ENCODE measurements around the gene OTOP2.

The OTOP2 gene

DNA sequence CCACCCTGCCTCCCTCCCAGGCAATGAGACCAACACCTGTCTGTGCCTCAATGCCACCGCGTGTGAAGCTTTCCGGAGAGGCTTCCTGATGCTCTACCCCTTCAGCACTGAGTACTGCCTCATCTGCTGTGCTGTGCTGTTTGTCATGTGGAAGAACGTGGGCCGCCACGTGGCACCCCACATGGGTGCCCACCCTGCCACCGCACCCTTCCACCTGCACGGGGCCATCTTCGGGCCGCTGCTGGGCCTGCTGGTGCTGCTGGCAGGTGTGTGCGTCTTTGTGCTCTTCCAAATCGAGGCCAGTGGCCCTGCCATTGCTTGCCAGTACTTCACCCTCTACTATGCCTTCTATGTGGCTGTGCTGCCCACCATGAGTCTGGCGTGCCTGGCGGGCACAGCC is 22.6 kb downstream of the OTOP2 start:
- TF ChIP-seq, protein P1, sequence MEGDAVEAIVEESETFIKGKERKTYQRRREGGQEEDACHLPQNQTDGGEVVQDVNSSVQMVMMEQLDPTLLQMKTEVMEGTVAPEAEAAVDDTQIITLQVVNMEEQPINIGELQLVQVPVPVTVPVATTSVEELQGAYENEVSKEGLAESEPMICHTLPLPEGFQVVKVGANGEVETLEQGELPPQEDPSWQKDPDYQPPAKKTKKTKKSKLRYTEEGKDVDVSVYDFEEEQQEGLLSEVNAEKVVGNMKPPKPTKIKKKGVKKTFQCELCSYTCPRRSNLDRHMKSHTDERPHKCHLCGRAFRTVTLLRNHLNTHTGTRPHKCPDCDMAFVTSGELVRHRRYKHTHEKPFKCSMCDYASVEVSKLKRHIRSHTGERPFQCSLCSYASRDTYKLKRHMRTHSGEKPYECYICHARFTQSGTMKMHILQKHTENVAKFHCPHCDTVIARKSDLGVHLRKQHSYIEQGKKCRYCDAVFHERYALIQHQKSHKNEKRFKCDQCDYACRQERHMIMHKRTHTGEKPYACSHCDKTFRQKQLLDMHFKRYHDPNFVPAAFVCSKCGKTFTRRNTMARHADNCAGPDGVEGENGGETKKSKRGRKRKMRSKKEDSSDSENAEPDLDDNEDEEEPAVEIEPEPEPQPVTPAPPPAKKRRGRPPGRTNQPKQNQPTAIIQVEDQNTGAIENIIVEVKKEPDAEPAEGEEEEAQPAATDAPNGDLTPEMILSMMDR (IDR thresholded peaks at IDR 0.05; ENCODE audit: low read depth, low read length): no peak
- no peak for DNase-seq (ENCODE audit: low read depth, low spot score)
- in situ Hi-C loops (cut with HindIII; ENCODE audit: low sequenced_read_pairs): no loop called here
- no peak overlapping the region for H3K4me3 ChIP-seq (ENCODE audit: low read depth, low read length)

DNA sequence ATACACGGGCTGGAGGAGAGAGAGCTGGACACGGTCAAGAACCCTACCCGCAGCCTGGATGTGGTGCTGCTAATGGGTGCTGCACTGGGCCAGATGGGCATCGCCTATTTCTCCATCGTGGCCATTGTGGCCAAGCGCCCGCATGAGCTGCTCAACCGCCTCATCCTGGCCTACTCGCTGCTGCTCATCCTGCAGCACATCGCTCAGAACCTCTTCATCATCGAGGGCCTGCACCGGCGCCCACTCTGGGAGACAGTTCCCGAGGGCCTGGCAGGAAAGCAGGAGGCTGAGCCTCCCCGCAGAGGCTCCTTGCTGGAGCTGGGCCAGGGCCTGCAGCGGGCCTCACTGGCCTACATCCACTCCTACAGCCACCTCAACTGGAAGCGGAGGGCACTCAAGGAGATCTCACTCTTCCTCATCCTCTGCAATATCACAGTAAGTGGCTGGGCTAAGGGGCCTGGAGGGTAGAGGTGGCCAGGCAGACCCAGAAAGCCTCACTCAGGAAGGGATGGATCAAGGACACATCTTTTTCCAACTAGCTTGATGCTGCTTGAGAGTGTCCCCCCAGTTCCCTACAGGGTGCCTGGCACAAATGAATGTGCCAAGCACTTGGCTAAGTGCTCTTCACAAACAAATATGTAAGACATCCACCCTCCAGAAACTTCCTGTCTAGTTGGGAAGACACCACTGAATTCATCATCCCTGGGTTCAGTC is 23.1 kb downstream of the OTOP2 start:
- H3K4me3 ChIP-seq (ENCODE audit: low read depth, low read length): no peak overlapping the region
- TF ChIP-seq, protein P1 (IDR thresholded peaks at IDR 0.05; ENCODE audit: low read depth, low read length): no peak
- in situ Hi-C loops (cut with HindIII; ENCODE audit: low sequenced_read_pairs): no loop called here

DNA sequence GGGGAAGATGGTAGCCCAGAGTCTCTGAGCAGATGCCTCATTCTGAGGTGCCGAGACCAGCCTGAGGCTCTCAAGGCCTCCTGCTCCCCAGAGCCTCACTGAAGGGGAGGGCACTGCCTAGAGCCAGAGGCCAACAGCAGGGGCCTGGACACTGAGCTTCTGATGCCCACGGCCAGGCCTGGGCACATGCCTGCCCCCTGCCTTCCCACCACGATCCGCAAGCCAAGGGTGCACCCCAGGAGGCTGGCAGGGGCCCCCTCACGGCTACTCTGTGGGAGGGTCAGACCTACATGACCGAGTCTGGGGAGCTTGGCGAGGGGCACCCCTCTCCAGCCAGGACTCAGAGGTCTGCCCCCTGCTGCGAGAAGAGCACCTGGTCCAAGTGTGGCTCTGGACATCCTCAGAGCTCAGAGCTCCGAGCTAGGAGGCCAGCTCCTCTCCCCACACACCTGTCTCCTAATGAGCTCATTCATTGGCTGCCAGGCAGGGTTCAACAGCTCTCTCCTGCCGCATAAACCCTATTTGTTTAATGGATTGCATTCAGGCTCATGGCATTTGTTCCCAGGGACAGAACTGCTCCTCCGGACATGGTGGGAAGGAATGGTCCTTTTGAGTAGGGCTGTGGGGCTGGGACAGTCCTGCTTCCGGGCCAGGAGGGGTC is 25.5 kb downstream of the OTOP2 start:
- in situ Hi-C loops (cut with HindIII; ENCODE audit: low sequenced_read_pairs): no loop called here
- DNase-seq (ENCODE audit: low read depth, low spot score): no peak

More for the DNA sequence above, 23.1 kb downstream of the OTOP2 start:
- no peak for DNase-seq (ENCODE audit: low read depth, low spot score)

DNA sequence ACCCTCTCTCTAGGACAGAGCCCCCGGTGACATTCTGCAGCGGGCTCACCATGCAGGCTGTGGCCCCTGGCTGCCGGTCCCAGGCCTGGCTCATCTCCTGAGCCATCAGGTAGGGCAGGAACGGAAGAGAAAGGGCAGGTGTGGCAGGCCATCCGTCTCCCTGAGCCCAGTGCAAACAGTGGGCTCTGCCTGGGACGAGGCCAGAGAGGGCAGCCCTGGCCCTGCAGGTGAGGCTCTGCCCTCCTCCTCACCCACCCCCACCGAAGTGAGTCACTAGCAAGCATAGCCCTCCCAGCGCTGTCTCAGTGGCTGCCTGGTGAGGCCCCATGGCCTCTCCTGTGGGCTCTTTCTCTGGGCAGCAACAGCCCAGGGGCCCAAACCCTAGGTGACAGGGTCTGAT is 26.1 kb downstream of the OTOP2 start:
- no peak for DNase-seq (ENCODE audit: low read depth, low spot score)
- TF ChIP-seq, protein P1 (IDR thresholded peaks at IDR 0.05; ENCODE audit: low read depth, low read length): no peak
- H3K4me3 ChIP-seq (ENCODE audit: low read depth, low read length): no peak overlapping the region
- in situ Hi-C loops (cut with HindIII; ENCODE audit: low sequenced_read_pairs): no loop called here

More for the DNA sequence above, 25.5 kb downstream of the OTOP2 start:
- TF ChIP-seq, protein P1 (IDR thresholded peaks at IDR 0.05; ENCODE audit: low read depth, low read length): no peak
- H3K4me3 ChIP-seq (ENCODE audit: low read depth, low read length): no peak overlapping the region

DNA sequence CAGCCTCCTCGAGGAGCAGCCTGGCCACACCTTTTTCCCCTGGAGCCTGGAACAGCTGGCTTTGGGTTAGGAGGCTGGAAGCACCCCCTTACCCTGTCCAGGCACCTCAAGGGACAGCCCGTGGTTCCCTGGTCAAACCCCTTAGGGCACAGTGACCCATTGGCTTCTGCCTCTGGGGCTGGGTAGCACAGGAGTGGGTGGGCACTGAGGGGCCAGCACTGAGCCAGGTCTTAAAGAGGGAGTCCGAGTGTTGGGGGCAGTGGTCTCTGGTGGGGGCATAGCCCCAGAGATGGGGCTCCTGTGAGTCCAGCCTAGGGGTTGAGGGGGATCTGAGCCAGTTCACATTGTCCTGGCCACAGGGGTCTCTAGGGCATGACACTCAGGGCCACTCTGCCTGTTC is 27.0 kb downstream of the OTOP2 start:
- TF ChIP-seq, protein P1 (IDR thresholded peaks at IDR 0.05; ENCODE audit: low read depth, low read length): no peak
- in situ Hi-C loops (cut with HindIII; ENCODE audit: low sequenced_read_pairs): no loop called here
- DNase-seq (ENCODE audit: low read depth, low spot score): no peak
- H3K4me3 ChIP-seq (ENCODE audit: low read depth, low read length): no peak overlapping the region

DNA sequence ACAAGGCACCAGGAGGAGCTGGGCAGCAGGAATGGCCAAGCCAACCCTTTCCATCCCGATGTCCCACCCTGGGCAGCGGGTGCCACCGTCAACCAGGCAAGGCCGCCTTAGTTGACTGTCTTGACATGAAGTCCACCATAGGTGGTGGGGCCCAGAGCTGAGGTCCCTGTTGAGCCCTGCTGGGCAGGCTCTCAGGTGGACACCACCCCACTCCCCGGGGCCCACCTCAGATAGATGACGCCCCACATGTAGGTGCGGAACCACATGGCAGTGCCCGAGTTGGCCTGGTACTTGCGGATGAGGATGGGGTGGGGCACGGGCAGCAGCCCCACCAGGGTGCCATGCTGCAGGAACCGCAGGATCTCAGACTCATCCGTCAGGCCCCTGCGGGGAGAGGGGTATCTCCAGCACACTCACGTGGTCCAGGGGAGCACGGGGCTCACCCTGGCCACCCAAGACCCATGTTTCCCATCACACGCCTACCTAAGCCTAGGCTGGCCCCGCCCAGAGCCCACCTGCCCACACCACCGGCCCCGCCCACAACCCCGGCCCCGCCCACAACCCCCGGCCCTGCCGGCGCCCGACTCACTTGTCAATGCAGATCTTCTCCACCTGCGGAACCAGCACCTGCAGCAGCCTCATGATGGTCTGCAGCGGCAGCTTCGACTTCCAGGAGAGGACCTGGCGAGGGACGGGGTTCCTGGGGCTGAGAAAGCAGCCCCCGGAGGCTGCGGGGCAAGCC is 27.8 kb downstream of the OTOP2 start:
- H3K4me3 ChIP-seq (ENCODE audit: low read depth, low read length): no peak overlapping the region

More for the DNA sequence above, 27.8 kb downstream of the OTOP2 start:
- DNase-seq (ENCODE audit: low read depth, low spot score): no peak
- TF ChIP-seq, protein P1 (IDR thresholded peaks at IDR 0.05; ENCODE audit: low read depth, low read length): no peak
- in situ Hi-C loops (cut with HindIII; ENCODE audit: low sequenced_read_pairs): no loop called here

Data from astrocyte of the spinal cord (primary cell).